MM.1S (cell line): ENCODE results near the gene SLC30A4.

Experiments
- DNase-seq: peaks from one replicate; pipeline ENCODE4 v3.0.0-alpha.2; 2015
- H2AFZ ChIP-seq: fragments of 300-600 bp; sonication (generic); 2 replicates; pipeline ENCODE4 v1.6.0; 2016; ENCODE audit warnings: antibody characterized with exemption, low read length
- H3F3A ChIP-seq: fragments of 300-600 bp; sonication (generic); 2 replicates; pipeline ENCODE4 v1.6.1; 2016; ENCODE audit warnings: mild to moderate bottlenecking, antibody characterized with exemption, low read length, moderate library complexity, mixed read lengths; ENCODE audit not compliant: insufficient read depth
- H3K27ac ChIP-seq: fragments of 300-600 bp; sonication (generic); 2 replicates; pipeline ENCODE4 v1.5.1; 2016; ENCODE audit warnings: mild to moderate bottlenecking, low read length
- H3K27me3 ChIP-seq: fragments of 300-600 bp; sonication (generic); replicated peaks from 2 replicates; pipeline ENCODE4 v1.6.0; 2016; ENCODE audit warnings: low read length; ENCODE audit not compliant: insufficient read depth
- H3K36me3 ChIP-seq: fragments of 300-600 bp; sonication (generic); replicated peaks from 2 replicates; pipeline ENCODE4 v1.6.1; 2016; ENCODE audit warnings: mild to moderate bottlenecking, low read length, mixed read lengths; ENCODE audit not compliant: insufficient read depth
- H3K4me1 ChIP-seq: fragments of 300-600 bp; sonication (generic); 2 replicates; pipeline ENCODE4 v1.6.1; 2016; ENCODE audit warnings: low read length, mixed read lengths
- H3K4me2 ChIP-seq: fragments of 300-600 bp; sonication (generic); 2 replicates; pipeline ENCODE4 v1.6.0; 2016; ENCODE audit warnings: low read depth, low read length
- H3K4me3 ChIP-seq: fragments of 300-600 bp; sonication (generic); 2 replicates; pipeline ENCODE4 v1.5.1; 2016; ENCODE audit warnings: low read length, mixed read lengths
- H3K79me2 ChIP-seq: fragments of 300-600 bp; sonication (generic); 2 replicates; pipeline ENCODE4 v1.6.1; 2016; ENCODE audit warnings: mixed run types, low read length, mixed read lengths
- H3K9ac ChIP-seq: fragments of 300-600 bp; sonication (generic); 2 replicates; pipeline ENCODE4 v1.6.1; 2016; ENCODE audit warnings: low read length, mixed read lengths
- H3K9me2 ChIP-seq: fragments of 300-600 bp; sonication (generic); replicated peaks from 2 replicates; pipeline ENCODE4 v1.6.1; 2016; ENCODE audit warnings: mild to moderate bottlenecking, low read length, mixed read lengths; ENCODE audit not compliant: insufficient read depth
- H3K9me3 ChIP-seq: fragments of 300-600 bp; sonication (generic); replicated peaks from 2 replicates; pipeline ENCODE4 v1.6.1; 2016; ENCODE audit warnings: mild to moderate bottlenecking, low read length, mixed read lengths; ENCODE audit not compliant: insufficient read depth
- H4K20me1 ChIP-seq: fragments of 300-600 bp; sonication (generic); 2 replicates; pipeline ENCODE4 v1.6.1; 2016; ENCODE audit warnings: mild to moderate bottlenecking, low read length, moderate library complexity, mixed read lengths; ENCODE audit not compliant: insufficient read depth
- CTCF ChIP-seq: fragments of 300-600 bp; sonication (generic); IDR thresholded peaks from 2 replicates; pipeline ENCODE4 v1.5.1; 2016; ENCODE audit warnings: antibody characterized with exemption, low read length, mixed read lengths
- EZH2 ChIP-seq: fragments of 300-600 bp; sonication (generic); optimal IDR thresholded peaks from 2 replicates; pipeline ENCODE3; 2017; ENCODE audit warnings: low read depth, mild to moderate bottlenecking, antibody characterized with exemption, low read length, mixed read lengths
- EZH2phosphoT487 ChIP-seq: fragments of 300-600 bp; sonication (generic); IDR thresholded peaks from 2 replicates; pipeline ENCODE4 v1.6.1; 2018; ENCODE audit warnings: antibody characterized with exemption, low read length

Gene SLC30A4

GRCh38 chr15:45451265-45451664, 71.3 kb downstream of the SLC30A4 start:
- no peaks in the 10 kb centered on the region for H3K79me2 ChIP-seq
- DNase-seq, result no peak
- no peak overlapping the region for H3K4me3 ChIP-seq
- H3K4me1 ChIP-seq, result peaks cover 18% of the 10 kb centered on the region
- no peak for TF ChIP-seq CTCF
- no peak for TF ChIP-seq EZH2phosphoT487
- TF ChIP-seq EZH2, result no peak
- H4K20me1 ChIP-seq, result no peaks in the 10 kb centered on the region
- no peaks in the 10 kb centered on the region for H3K27me3 ChIP-seq
- no peak overlapping the region for H3K4me2 ChIP-seq
- H3K9me3 ChIP-seq, result no peaks in the 10 kb centered on the region
- no peak overlapping the region for H2AFZ ChIP-seq
- H3K36me3 ChIP-seq, result no peaks in the 10 kb centered on the region
- peaks cover 6% of the 10 kb centered on the region for H3F3A ChIP-seq
- no peak overlapping the region for H3K27ac ChIP-seq
- no peaks in the 10 kb centered on the region for H3K9me2 ChIP-seq
- H3K9ac ChIP-seq, result no peak overlapping the region

GRCh38 chr15:45449916-45450867, 72.4 kb downstream of the SLC30A4 start:
- TF ChIP-seq CTCF (no peak), EZH2 (no peak), EZH2phosphoT487 (no peak)
- peak; percentile 27 for DNase-seq
- H3K27ac ChIP-seq, result no peak overlapping the region
- H3K4me3 ChIP-seq, result no peak overlapping the region
- no peak overlapping the region for H3K9ac ChIP-seq
- H2AFZ ChIP-seq, result peak overlapping the region; percentile 21; the same call in 1 of the 2 replicates
- no peaks in the 10 kb centered on the region for H3K27me3 ChIP-seq
- H3K9me3 ChIP-seq, result no peaks in the 10 kb centered on the region
- no peaks in the 10 kb centered on the region for H3K79me2 ChIP-seq
- H3K36me3 ChIP-seq, result no peaks in the 10 kb centered on the region
- no peak overlapping the region for H3K4me2 ChIP-seq
- H3K9me2 ChIP-seq, result no peaks in the 10 kb centered on the region
- H3K4me1 ChIP-seq, result peaks cover 16% of the 10 kb centered on the region
- no peaks in the 10 kb centered on the region for H4K20me1 ChIP-seq
- peaks cover 2% of the 10 kb centered on the region for H3F3A ChIP-seq

GRCh38 chr15:45449395-45449794, 73.2 kb downstream of the SLC30A4 start:
- no peaks in the 10 kb centered on the region for H3K9me3 ChIP-seq
- DNase-seq, result no peak
- H2AFZ ChIP-seq, result peak overlapping the region; percentile 21; the same call in 1 of the 2 replicates
- no peak overlapping the region for H3K4me3 ChIP-seq
- no peaks in the 10 kb centered on the region for H4K20me1 ChIP-seq
- no peaks in the 10 kb centered on the region; the same call in 1 of the 2 replicates for H3F3A ChIP-seq
- H3K4me1 ChIP-seq, result peaks cover 11% of the 10 kb centered on the region
- H3K27ac ChIP-seq, result no peak overlapping the region
- H3K9ac ChIP-seq, result no peak overlapping the region
- H3K9me2 ChIP-seq, result no peaks in the 10 kb centered on the region
- no peak overlapping the region for H3K4me2 ChIP-seq
- TF ChIP-seq EZH2 (no peak), CTCF (no peak), EZH2phosphoT487 (no peak)
- no peaks in the 10 kb centered on the region for H3K79me2 ChIP-seq
- H3K36me3 ChIP-seq, result no peaks in the 10 kb centered on the region
- H3K27me3 ChIP-seq, result no peaks in the 10 kb centered on the region
